Ishikawa (cell line): Measurements from ENCODE around the gene CD36.

Experiments
- CEBPB ChIP-seq: IDR thresholded peaks from 2 replicates; pipeline ENCODE4 v1.6.1; 2012
- CREB1 ChIP-seq: IDR thresholded peaks from 2 replicates; pipeline ENCODE4 v1.6.1; 2012; ENCODE audit warnings: low read depth
- EGR1 ChIP-seq: IDR thresholded peaks from 2 replicates; pipeline ENCODE4 v1.6.1; 2012
- EP300 ChIP-seq: IDR thresholded peaks from 2 replicates; pipeline ENCODE4 v1.6.1; 2012; ENCODE audit warnings: borderline replicate concordance
- FOXM1 ChIP-seq: IDR thresholded peaks from 2 replicates; pipeline ENCODE4 v1.6.1; 2012; ENCODE audit warnings: low read depth, borderline replicate concordance
- NFIC ChIP-seq: IDR thresholded peaks from 2 replicates; pipeline ENCODE4 v1.6.1; 2012
- RAD21 ChIP-seq: IDR thresholded peaks from 2 replicates; pipeline ENCODE4 v1.6.1; 2012; ENCODE audit warnings: low read depth
- TAF1 ChIP-seq: IDR thresholded peaks from 2 replicates; pipeline ENCODE4 v1.6.1; 2012; ENCODE audit warnings: low read depth, mild to moderate bottlenecking
- TCF12 ChIP-seq: IDR thresholded peaks from 2 replicates; pipeline ENCODE4 v1.6.1; 2012; ENCODE audit warnings: low read depth
- TEAD4 ChIP-seq: IDR thresholded peaks from 2 replicates; pipeline ENCODE4 v1.6.1; 2012
- YY1 ChIP-seq: IDR thresholded peaks from 2 replicates; pipeline ENCODE4 v1.6.1; 2012; ENCODE audit warnings: low read depth
- ZBTB7A ChIP-seq: IDR thresholded peaks from 2 replicates; pipeline ENCODE4 v1.6.1; 2012; ENCODE audit warnings: low read depth
- TF ChIP-seq, protein P1 (sequence below): IDR thresholded peaks from 2 replicates; pipeline ENCODE4 v1.6.1; 2012
- TF ChIP-seq, protein P2 (sequence below): IDR thresholded peaks from 2 replicates; pipeline ENCODE4 v1.6.1; 2012; ENCODE audit warnings: low read depth, mild to moderate bottlenecking
- TF ChIP-seq, protein P3 (sequence below): IDR thresholded peaks from 2 replicates; pipeline ENCODE4 v1.6.1; 2012

Gene CD36

GRCh38 chr7:80666376-80666775, 27.9 kb downstream of the CD36 start:
- no peak for TF ChIP-seq EP300
- no peak for TF ChIP-seq ZBTB7A
- TF ChIP-seq NFIC = no peak
- TF ChIP-seq RAD21 = no peak
- no peak for TF ChIP-seq CEBPB
- no peak for TF ChIP-seq YY1

DNA sequence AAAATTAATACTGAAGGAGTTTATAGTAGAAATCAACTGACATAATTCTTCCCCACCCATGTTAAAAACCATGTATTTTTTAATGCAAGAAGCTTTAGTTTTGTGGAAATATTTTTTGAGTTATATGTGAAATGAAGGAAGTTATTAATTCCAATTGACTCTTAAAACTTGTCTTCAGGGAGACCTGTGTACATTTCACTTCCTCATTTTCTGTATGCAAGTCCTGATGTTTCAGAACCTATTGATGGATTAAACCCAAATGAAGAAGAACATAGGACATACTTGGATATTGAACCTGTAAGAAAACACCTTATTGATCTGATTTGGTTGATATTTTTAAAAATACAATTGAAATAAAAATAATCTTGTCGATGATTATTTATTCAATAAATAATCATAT, 33.3 kb downstream of the CD36 start:
- TF ChIP-seq CREB1 = no peak
- no peak for TF ChIP-seq FOXM1

DNA sequence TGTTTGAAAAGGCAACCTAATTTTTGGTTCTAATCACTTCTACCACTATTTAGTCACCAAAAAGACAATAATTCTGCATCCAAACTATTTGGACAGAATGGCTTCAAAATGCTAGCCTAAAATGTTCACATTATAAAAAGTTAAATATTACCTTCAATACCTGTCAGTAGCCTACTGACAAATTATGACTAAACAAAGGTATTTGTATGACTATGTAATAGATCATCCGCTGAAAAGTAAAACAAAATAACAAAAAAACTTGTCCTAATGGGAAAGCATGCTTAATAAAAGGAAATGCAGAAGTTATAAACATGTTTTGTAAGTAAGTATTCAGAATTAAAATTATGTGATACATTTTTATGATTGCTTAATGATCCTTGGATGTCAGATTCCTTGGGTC, 36.6 kb downstream of the CD36 start:
- TF ChIP-seq CEBPB (no peak), EP300 (no peak), RAD21 (no peak), NFIC (no peak), ZBTB7A (no peak)
- TF ChIP-seq, protein P1, sequence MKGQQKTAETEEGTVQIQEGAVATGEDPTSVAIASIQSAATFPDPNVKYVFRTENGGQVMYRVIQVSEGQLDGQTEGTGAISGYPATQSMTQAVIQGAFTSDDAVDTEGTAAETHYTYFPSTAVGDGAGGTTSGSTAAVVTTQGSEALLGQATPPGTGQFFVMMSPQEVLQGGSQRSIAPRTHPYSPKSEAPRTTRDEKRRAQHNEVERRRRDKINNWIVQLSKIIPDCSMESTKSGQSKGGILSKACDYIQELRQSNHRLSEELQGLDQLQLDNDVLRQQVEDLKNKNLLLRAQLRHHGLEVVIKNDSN = no peak

- TF ChIP-seq, protein P1 = no peak
- TF ChIP-seq FOXM1 = no peak
- TF ChIP-seq TCF12 = no peak
- TF ChIP-seq YY1 = no peak
- TF ChIP-seq TAF1 = no peak
- TF ChIP-seq NFIC = no peak
- no peak for TF ChIP-seq ZBTB7A
- TF ChIP-seq EGR1 = no peak
- no peak for TF ChIP-seq TEAD4
- TF ChIP-seq CEBPB = no peak
- TF ChIP-seq, protein P2, sequence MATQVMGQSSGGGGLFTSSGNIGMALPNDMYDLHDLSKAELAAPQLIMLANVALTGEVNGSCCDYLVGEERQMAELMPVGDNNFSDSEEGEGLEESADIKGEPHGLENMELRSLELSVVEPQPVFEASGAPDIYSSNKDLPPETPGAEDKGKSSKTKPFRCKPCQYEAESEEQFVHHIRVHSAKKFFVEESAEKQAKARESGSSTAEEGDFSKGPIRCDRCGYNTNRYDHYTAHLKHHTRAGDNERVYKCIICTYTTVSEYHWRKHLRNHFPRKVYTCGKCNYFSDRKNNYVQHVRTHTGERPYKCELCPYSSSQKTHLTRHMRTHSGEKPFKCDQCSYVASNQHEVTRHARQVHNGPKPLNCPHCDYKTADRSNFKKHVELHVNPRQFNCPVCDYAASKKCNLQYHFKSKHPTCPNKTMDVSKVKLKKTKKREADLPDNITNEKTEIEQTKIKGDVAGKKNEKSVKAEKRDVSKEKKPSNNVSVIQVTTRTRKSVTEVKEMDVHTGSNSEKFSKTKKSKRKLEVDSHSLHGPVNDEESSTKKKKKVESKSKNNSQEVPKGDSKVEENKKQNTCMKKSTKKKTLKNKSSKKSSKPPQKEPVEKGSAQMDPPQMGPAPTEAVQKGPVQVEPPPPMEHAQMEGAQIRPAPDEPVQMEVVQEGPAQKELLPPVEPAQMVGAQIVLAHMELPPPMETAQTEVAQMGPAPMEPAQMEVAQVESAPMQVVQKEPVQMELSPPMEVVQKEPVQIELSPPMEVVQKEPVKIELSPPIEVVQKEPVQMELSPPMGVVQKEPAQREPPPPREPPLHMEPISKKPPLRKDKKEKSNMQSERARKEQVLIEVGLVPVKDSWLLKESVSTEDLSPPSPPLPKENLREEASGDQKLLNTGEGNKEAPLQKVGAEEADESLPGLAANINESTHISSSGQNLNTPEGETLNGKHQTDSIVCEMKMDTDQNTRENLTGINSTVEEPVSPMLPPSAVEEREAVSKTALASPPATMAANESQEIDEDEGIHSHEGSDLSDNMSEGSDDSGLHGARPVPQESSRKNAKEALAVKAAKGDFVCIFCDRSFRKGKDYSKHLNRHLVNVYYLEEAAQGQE = no peak
- no peak for TF ChIP-seq RAD21
- TF ChIP-seq, protein P3, sequence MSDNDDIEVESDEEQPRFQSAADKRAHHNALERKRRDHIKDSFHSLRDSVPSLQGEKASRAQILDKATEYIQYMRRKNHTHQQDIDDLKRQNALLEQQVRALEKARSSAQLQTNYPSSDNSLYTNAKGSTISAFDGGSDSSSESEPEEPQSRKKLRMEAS = no peak
- TF ChIP-seq EP300 = no peak
Measured at GRCh38 chr7:80676404-80676803, 38.0 kb downstream of the CD36 start.

- TF ChIP-seq, protein P1 = no peak
- TF ChIP-seq EGR1 = no peak
- TF ChIP-seq NFIC = no peak
- TF ChIP-seq, protein P2 = no peak
- no peak for TF ChIP-seq RAD21
- TF ChIP-seq, protein P3 = no peak
Measured at GRCh38 chr7:80677629-80678028, 39.2 kb downstream of the CD36 start.

DNA sequence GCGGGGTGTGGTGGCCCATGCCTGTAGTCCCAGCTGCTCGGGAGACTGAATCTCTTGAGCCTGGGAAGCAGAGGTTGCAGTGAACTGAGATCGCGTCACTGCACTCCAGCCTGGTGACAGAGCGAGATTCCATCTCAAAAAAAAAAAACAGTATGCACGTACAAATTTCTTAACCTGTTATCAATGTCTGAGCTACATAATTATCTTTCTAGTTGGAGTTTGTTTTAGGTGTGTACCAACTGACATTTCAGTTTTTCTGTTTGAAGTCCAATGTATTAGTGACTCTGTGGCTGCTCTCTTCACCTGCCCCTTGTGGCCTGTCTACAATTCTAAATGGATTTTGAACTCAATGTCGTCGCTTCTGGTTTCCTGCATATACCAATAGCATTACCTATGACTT, 40.3 kb downstream of the CD36 start:
- TF ChIP-seq, protein P3 = no peak
